ENCODE results near the gene GUCY2D.

The GUCY2D gene

DNA sequence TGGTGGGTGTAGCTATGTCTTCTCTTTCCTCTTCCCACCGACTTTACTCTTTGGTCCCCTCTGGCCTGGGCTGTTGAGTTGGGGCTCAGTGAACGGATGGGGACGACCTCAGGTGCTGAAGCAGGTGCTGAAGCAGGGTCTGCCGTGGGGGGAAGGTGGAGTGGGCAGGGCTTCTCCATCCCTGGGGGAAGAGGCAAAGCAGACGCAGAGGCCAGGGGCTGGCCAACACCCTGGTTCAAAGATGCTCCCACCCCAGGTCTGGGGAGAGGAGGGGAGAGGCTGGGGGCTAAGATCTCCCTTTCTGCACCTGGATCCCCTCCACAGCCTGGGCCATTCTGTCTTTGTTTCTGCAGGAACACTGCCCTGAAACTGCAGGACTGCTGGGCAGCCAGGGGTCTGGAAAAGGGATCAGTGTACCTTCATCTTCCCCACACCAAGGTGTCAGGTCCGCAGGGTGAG is 62.2 kb downstream of the GUCY2D start:
- DNase-seq (ENCODE audit: low spot score): no peak

DNA sequence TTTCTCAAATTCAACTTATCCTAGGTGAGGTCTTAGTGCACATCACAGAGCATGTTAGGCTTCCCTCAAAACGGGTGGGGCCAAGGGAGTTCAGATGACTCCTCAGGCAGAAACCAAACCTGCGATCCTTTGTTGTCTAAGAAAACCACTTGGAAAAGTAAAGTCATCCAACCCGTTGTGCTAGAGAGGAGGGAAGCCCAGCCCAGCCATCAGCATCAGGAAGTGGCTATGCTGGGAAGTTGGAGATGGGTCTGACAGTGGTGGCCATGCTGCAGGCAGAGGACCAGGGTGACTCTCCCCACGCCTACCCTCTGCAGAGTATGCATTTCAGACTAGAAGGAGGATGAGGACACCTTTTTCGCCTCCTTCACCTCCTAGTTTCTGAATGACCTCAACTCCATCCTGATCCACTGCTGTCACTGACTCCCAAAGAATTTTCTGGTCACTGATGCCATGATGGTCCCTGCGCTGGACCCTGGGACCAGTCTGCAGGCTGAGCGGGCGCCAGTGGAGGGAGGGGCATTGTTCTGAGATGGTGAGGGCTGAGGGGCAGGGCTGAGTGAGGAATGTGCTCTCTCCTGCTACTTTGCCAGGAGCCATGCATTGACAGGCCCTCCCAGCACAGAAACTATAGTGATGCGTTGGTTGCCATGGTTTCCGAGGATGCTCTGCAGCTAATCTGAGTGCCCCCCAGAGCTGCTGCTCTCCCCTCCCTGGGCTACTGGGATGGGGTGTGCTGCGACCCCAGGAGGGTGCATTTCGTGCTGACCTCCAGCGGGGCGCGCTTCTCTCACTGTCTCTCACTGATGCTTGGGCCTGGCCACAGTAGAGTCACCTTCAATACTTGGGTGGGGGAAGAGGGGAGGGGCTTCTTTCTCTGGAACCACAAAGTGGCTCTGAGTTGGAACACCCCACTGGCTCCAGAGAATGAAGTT is 64.7 kb downstream of the GUCY2D start:
- DNase-seq (ENCODE audit: low spot score): no peak

DNA sequence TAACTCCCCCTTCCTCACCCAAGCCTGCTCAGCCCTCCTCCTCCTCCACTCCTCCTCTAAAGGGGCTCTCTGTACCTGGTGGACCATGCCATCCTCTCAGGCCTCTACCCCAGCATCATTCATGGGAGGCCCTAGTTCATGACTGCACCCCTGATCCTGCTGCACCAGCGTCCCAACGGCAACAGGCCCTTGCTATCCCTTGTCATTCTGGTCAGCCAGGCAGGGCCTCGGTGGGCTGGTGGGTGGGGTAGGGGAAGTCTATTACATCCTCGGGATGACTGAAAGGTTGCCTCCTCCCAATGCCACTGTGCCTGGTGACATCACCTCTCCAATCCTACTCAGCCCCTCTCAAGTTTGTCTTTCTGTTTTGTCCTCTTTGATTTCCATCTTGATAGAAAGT is 65.4 kb downstream of the GUCY2D start:
- DNase-seq (ENCODE audit: low spot score): no peak

DNA sequence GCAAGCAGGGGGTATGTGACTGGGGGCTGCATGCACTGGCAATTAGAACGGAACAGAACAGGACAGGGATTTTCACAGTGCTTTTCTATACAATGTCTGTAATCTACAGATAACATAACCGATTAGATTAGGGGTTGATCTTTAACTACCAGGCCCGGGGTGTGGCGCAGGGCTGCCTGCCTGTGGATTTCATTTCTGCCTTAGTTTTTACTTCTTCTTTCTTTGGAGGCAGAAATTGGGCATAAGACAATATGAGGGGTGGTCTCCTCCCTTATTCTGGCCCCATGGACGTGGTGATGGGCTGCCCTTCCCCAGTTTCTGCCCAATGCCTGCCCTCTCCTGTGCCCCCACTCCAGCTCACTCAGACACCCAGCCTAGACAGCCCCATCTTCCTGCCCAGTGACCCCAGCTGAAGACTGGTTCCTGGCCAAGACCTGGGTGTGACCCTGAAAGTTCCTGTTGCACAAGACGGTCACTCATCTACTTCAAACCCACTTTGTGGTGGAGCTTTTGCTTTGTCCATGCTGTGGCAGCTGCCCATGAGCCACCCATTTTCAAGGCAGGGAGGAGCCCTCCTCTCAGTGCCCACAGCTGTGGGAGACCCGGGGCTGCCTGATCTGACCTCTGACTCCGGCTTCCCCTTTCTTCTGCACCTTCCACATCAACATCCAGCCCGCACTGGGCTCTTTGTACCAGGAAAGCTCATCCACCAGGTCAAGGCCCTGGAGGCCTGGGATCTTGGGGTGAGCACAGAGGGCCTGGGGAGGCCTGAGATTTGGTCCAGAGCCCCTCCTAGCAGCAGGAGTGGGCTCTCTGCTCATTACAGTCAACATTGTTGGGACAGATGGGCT is 66.5 kb downstream of the GUCY2D start:
- no peak for DNase-seq (ENCODE audit: low spot score)

DNA sequence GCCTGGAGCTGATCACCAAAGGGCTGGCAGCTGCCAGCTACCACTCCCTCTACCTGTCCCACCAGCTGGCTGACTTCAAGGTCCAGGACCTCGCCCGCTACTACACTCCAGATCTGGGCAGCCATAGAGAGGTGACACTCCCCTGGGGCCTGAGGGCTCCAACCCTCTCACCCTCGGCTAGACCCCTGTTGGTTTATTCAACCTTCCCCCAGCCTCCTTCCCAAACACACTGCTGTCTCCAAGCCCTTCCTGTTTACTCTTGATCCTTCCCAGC is 67.1 kb downstream of the GUCY2D start:
- no peak for DNase-seq (ENCODE audit: low spot score)
